Adipocyte (in vitro differentiated cells): Measurements from ENCODE around the gene PDZD2.

Source experiments
- DNase-seq: peaks from one replicate; pipeline ENCODE4 v3.0.0-alpha.2; 2015; ENCODE audit warnings: low read depth
- H3K27me3 ChIP-seq: replicated peaks from 2 replicates; pipeline ENCODE4 v1.7.0; 2013; ENCODE audit warnings: mild to moderate bottlenecking, low read length, moderate library complexity; ENCODE audit not compliant: control insufficient read depth, insufficient read depth
- H3K36me3 ChIP-seq: 2 replicates; pipeline ENCODE4 v1.7.0; 2013; ENCODE audit warnings: low read length, mild to moderate bottlenecking, moderate library complexity; ENCODE audit not compliant: control insufficient read depth, insufficient read depth, severe bottlenecking
- H3K4me1 ChIP-seq: 2 replicates; pipeline ENCODE4 v1.7.0; 2013; ENCODE audit warnings: mild to moderate bottlenecking, low read length, moderate library complexity; ENCODE audit not compliant: control insufficient read depth, insufficient read depth
- H3K4me3 ChIP-seq: 2 replicates; pipeline ENCODE4 v1.7.0; 2013; ENCODE audit warnings: mild to moderate bottlenecking, low read length, moderate library complexity
- H3K9ac ChIP-seq: 2 replicates; pipeline ENCODE4 v1.7.0; 2013; ENCODE audit warnings: mild to moderate bottlenecking, low read length, moderate library complexity
- H3K9me3 ChIP-seq: 2 replicates; pipeline ENCODE4 v1.7.0; 2013; ENCODE audit warnings: mild to moderate bottlenecking, low read length, moderate library complexity; ENCODE audit not compliant: control insufficient read depth

The PDZD2 gene

DNA sequence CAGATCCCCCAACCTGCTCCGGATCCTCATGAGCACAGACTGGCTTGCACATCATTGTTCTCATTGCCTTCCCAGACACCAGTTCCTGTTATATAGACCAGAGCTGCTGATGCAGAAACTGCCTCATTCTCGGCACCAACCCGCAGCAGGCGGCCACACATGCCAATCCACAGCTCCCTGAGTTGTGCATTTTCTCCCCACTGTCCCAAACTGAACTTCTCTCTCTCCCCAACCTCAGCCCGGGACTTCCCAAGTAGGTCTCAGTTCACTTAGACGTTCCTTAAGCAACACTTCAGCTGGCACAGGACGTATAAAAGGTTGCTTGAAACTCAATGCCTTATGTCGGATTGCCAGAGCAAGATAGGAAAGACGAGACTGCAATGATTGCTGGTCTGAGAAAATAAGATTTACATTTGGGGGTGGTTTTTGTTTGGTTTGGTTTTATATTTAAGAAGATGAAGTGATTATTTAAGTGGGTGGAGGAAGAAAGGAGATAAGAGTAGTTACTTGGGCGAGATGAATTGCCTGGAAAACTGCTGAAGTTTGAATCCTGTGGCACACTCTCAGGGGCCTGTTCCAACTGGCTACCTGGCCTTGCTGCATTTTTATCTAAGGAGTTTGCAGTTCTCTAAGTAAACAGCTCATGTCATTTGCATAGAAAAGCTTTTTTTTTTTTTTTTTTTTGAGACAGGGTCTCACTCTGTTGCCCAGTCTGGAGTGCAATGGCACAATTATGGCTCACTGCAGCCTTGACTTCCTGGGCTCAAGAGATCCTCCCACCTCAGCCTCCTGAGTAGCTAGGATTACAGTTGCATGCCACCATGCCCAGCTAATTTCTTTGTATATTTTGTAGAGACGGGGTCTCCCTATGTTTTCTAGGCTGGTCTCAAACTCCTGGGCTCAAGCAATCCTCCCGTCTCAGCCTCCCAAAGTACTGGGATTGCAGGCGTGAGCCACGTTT lies 379.8 kb downstream of the PDZD2 start:
- H3K9me3 ChIP-seq = no peaks in the 10 kb centered on the region
- DNase-seq = no peak

GRCh38 chr5:32020271-32020670 lies 381.3 kb downstream of the PDZD2 start:
- Histone ChIP-seq H3K9ac (peak overlapping the region; percentile 48), H3K4me3 (peak overlapping the region; percentile 42), H3K9me3 (no peaks in the 10 kb centered on the region), H3K4me1 (peaks cover 59% of the 10 kb centered on the region), H3K36me3 (no peaks in the 10 kb centered on the region), H3K27me3 (peaks cover 3% of the 10 kb centered on the region)
- no peak for DNase-seq

More for the DNA sequence above, 379.8 kb downstream of the PDZD2 start:
- Histone ChIP-seq H3K36me3 (no peaks in the 10 kb centered on the region), H3K27me3 (peaks cover 3% of the 10 kb centered on the region), H3K4me1 (peaks cover 59% of the 10 kb centered on the region), H3K4me3 (peak overlapping the region; percentile 53), H3K9ac (peak overlapping the region; percentile 85)

DNA sequence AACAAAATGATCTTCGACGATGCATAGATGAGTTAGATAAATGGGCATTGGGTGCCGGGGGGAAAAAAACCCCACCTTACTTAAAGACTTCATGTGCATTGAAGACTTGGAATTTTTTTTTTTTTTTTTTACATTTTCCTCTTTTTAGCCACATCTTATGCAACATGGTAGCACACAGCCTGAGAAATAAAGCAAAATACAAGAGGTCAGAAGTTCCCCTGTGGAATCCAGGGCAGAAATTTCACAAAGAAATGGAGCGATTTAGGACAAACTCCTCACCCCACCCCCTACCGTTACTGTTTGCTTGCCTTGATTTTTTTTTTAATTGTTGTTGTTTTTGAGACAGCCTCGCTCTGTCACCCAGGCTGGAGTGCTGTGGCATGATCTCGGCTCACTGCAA lies 382.0 kb downstream of the PDZD2 start:
- Histone ChIP-seq H3K4me3 (no peak overlapping the region), H3K27me3 (peaks cover 3% of the 10 kb centered on the region), H3K4me1 (peaks cover 59% of the 10 kb centered on the region), H3K9me3 (no peaks in the 10 kb centered on the region), H3K36me3 (no peaks in the 10 kb centered on the region), H3K9ac (no peak overlapping the region)
- no peak for DNase-seq

GRCh38 chr5:32021771-32022170 lies 382.8 kb downstream of the PDZD2 start:
- Histone ChIP-seq H3K36me3 (no peaks in the 10 kb centered on the region), H3K27me3 (peaks cover 3% of the 10 kb centered on the region), H3K9me3 (no peaks in the 10 kb centered on the region), H3K4me1 (peaks cover 57% of the 10 kb centered on the region), H3K9ac (no peak overlapping the region), H3K4me3 (no peak overlapping the region)
- no peak for DNase-seq

- Histone ChIP-seq H3K36me3 (no peaks in the 10 kb centered on the region), H3K9me3 (no peaks in the 10 kb centered on the region), H3K4me1 (peaks cover 55% of the 10 kb centered on the region), H3K27me3 (peaks cover 3% of the 10 kb centered on the region), H3K4me3 (no peak overlapping the region), H3K9ac (no peak overlapping the region)
- DNase-seq = peak; percentile 17
Measured at GRCh38 chr5:32022638-32023037, 383.7 kb downstream of the PDZD2 start.

GRCh38 chr5:32023816-32024215 lies 384.9 kb downstream of the PDZD2 start:
- Histone ChIP-seq H3K4me3 (no peak overlapping the region), H3K9me3 (no peaks in the 10 kb centered on the region), H3K9ac (no peak overlapping the region), H3K36me3 (no peaks in the 10 kb centered on the region), H3K4me1 (peaks cover 50% of the 10 kb centered on the region), H3K27me3 (peaks cover 3% of the 10 kb centered on the region)
- no peak for DNase-seq

GRCh38 chr5:32024751-32025150 lies 385.8 kb downstream of the PDZD2 start:
- Histone ChIP-seq H3K4me1 (peaks cover 50% of the 10 kb centered on the region), H3K36me3 (no peaks in the 10 kb centered on the region), H3K9me3 (no peaks in the 10 kb centered on the region), H3K9ac (no peak overlapping the region), H3K4me3 (no peak overlapping the region), H3K27me3 (peaks cover 3% of the 10 kb centered on the region)
- no peak for DNase-seq

GRCh38 chr5:32027093-32027716 lies 388.3 kb downstream of the PDZD2 start:
- peak overlapping the region; percentile 65 for H3K4me3 ChIP-seq

DNA sequence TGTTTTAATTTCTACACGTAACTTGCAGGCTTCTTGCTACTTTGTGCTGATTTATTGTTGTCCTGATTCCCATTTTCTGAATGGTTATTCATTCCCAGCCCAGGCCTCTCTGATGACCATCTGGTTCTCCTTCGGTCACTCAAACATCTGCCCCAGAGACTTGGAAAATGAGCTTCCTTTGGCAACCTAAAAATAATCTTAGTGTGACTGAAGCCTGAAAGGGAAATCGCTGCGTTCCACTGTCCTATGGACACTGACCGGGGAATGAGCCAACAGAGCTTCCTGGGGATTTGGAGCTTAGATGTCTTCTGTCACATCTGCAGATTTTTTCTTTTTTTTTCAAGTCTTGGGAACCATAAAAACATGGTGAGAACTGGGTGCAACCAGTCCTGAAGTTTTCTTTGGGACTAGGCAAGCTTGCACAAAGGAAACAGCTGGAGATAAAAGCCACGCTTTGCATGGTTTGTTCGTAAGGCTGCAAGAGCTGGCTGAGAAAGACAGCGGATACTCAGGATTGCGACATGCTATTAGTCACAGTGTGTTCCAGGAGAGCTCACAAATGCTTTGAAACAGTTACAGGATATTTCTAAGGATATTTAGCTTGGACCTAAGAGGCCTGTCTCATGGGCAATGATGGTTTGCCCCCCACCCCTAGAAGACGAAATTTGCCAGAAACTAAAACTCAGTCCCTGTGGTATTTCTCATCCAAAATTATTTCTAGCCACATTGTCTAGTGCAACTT lies 389.0 kb downstream of the PDZD2 start:
- peak overlapping the region; percentile 65 for H3K4me3 ChIP-seq
- H3K4me1 ChIP-seq = peaks cover 48% of the 10 kb centered on the region
- peak overlapping the region; percentile 71 for H3K9ac ChIP-seq
- peaks cover 3% of the 10 kb centered on the region for H3K27me3 ChIP-seq
- H3K9me3 ChIP-seq = no peaks in the 10 kb centered on the region
- peak; percentile 97 for DNase-seq
- H3K36me3 ChIP-seq = no peaks in the 10 kb centered on the region

More at GRCh38 chr5:32027093-32027716, 388.3 kb downstream of the PDZD2 start:
- H3K9me3 ChIP-seq = no peaks in the 10 kb centered on the region
- peaks cover 49% of the 10 kb centered on the region for H3K4me1 ChIP-seq
- no peaks in the 10 kb centered on the region for H3K36me3 ChIP-seq
- peaks cover 3% of the 10 kb centered on the region for H3K27me3 ChIP-seq
- peak; percentile 11 for DNase-seq
- peak overlapping the region; percentile 71 for H3K9ac ChIP-seq

DNA sequence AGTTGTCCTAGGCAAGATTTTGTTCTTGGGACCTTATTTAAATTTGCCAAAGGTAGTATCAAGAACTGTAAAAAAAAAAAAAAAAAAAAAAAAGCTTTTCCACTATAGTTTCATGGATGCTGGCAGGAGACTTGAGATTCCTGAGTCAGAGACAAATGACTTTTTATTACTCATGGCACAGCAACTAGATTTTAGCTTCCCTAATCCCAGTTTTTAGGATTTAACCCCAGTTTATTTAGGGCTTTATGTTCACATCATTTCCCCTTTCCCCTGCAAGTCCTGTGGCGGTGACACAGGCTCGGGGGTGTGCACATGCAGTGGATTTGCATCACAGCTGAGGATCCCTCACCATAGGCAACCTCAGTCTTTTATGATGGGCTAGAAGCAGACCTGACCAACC lies 390.3 kb downstream of the PDZD2 start:
- no peaks in the 10 kb centered on the region for H3K9me3 ChIP-seq
- H3K4me1 ChIP-seq = peaks cover 59% of the 10 kb centered on the region
- no peaks in the 10 kb centered on the region for H3K27me3 ChIP-seq
- H3K4me3 ChIP-seq = peak overlapping the region; percentile 15
- H3K9ac ChIP-seq = peak overlapping the region; percentile 58
- no peaks in the 10 kb centered on the region for H3K36me3 ChIP-seq
- DNase-seq = no peak

GRCh38 chr5:32029781-32030180 lies 390.9 kb downstream of the PDZD2 start:
- H3K4me1 ChIP-seq = peaks cover 59% of the 10 kb centered on the region
- peak overlapping the region; percentile 58 for H3K9ac ChIP-seq
- no peaks in the 10 kb centered on the region for H3K36me3 ChIP-seq
- H3K27me3 ChIP-seq = peaks cover 4% of the 10 kb centered on the region
- peak overlapping the region; percentile 12 for H3K4me3 ChIP-seq
- DNase-seq = no peak
- no peaks in the 10 kb centered on the region for H3K9me3 ChIP-seq
